Calu3 (cell line): ENCODE results near the gene DPEP1. TPM values are rescaled to one million over a fixed set of nuclear protein-coding genes. Genes with fewer than 3 reads are reported as not detected.
"Not testable (repeated sequence)": the region's sequence is repeated elsewhere in the genome, so short reads cannot be mapped to it uniquely, and the experiment has no call there.

Experiments used
- BruUV-seq: library from RNA; stranded (reverse); fragments of 400-500 nt; replicated peaks from 2 replicates; lab custom pipeline; 2021; lab: Mats Ljungman, UMichigan
- CTCF ChIA-PET: fragments of 300-600 bp; sonication (Branson Sonifier 250); formaldehyde crosslinking; loops from one replicate; lab custom pipeline; 2022; ENCODE audit warnings: antibody characterized with exemption; lab: Charles Lee
- DNase-seq: peaks from one replicate; pipeline ENCODE4 v3.0.0; 2022
- H3K27ac Mint-ChIP-seq: one replicate; pipeline ENCODE4 v1.8.0; 2022; ENCODE audit warnings: mixed read lengths; ENCODE audit not compliant: unreplicated experiment
- H3K27me3 Mint-ChIP-seq: one replicate; pipeline ENCODE4 v1.8.0; 2022; ENCODE audit warnings: mixed read lengths; ENCODE audit not compliant: unreplicated experiment
- H3K36me3 Mint-ChIP-seq: one replicate; pipeline ENCODE4 v1.8.0; 2022; ENCODE audit warnings: mild to moderate bottlenecking, moderate library complexity, mixed read lengths; ENCODE audit not compliant: insufficient read depth, unreplicated experiment
- H3K4me1 Mint-ChIP-seq: one replicate; pipeline ENCODE4 v1.8.0; 2022; ENCODE audit warnings: mild to moderate bottlenecking, low read depth, mixed read lengths; ENCODE audit not compliant: unreplicated experiment
- H3K4me3 Mint-ChIP-seq: one replicate; pipeline ENCODE4 v1.8.0; 2022; ENCODE audit warnings: mild to moderate bottlenecking, low read depth, moderate library complexity, mixed read lengths; ENCODE audit not compliant: unreplicated experiment
- H3K9me3 Mint-ChIP-seq: one replicate; pipeline ENCODE4 v1.8.0; 2022; ENCODE audit warnings: low read depth, mixed read lengths; ENCODE audit not compliant: unreplicated experiment
- CTCF ChIP-seq: fragments of 200-600 bp; IDR thresholded peaks from one replicate; pipeline ENCODE4 v1.8.0; 2022; ENCODE audit warnings: antibody characterized with exemption; ENCODE audit not compliant: unreplicated experiment
- intact Hi-C: fragments of 100-400 bp; cut with micrococcal nuclease; formaldehyde crosslinking; loops from one replicate; pipeline ENCODE4 v1.10.0; 2022; ENCODE audit not compliant: unreplicated experiment
- total RNA-seq: library from RNA; stranded (reverse); gene quantifications from 2 replicates; pipeline ENCODE4 v1.2.3, GENCODE V29; 2022

Gene DPEP1
- total RNA-seq, 1 experiment from 2014 or later: not detected

- no peak for TF ChIP-seq CTCF
- Mint-ChIP-seq H3K36me3 (peaks cover 63% of the 10 kb centered on the region), H3K27ac (no peak overlapping the region), H3K27me3 (no peaks in the 10 kb centered on the region), H3K4me1 (peaks cover 13% of the 10 kb centered on the region), H3K4me3 (no peak overlapping the region), H3K9me3 (peaks cover under 1% of the 10 kb centered on the region)
- intact Hi-C loops: no loop called here
- CTCF ChIA-PET: no interaction called here
- BruUV-seq: no TSS peak
- DNase-seq: no peak
Observed at GRCh38 chr16:89661215-89661614, 47.8 kb downstream of the DPEP1 start.

GRCh38 chr16:89664238-89664637 is 50.8 kb downstream of the DPEP1 start:
- intact Hi-C loops, CTCF ChIA-PET, BruUV-seq, H3K4me3 Mint-ChIP-seq, H3K4me1 Mint-ChIP-seq, H3K9me3 Mint-ChIP-seq, DNase-seq, H3K27me3 Mint-ChIP-seq, H3K27ac Mint-ChIP-seq: not testable (repeated sequence)
- peaks cover 33% of the 10 kb centered on the region for H3K36me3 Mint-ChIP-seq

DNA sequence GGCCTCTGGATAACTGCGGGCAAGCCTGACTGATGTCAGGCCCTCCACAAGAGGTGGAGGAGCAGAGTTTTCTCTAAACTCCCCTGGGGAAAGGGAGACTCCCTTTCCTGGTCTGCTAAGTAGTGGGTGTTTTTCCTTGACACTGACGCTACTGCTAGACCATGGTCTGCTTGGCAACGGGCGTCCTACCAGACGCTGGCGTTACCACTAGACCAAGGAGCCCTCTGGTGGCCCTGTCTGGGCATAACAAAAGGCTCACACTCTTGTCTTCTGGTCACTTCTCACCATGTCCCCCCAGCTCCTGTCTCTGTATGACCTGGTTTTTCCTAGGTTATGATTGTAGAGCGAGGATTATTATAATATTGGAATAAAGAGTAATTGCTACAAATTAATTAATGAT is 53.6 kb downstream of the DPEP1 start:
- CTCF ChIA-PET, H3K27ac Mint-ChIP-seq, intact Hi-C loops, H3K9me3 Mint-ChIP-seq, H3K4me3 Mint-ChIP-seq, DNase-seq, BruUV-seq, H3K4me1 Mint-ChIP-seq, H3K27me3 Mint-ChIP-seq: not testable (repeated sequence)
- H3K36me3 Mint-ChIP-seq: peaks cover 24% of the 10 kb centered on the region

- BruUV-seq: no TSS peak
- no peak overlapping the region for H3K4me3 Mint-ChIP-seq
- peaks cover 24% of the 10 kb centered on the region for H3K36me3 Mint-ChIP-seq
- CTCF ChIA-PET: no interaction called here
- DNase-seq: no peak
- intact Hi-C loops: no loop called here
- no peak for TF ChIP-seq CTCF
- H3K4me1 Mint-ChIP-seq: no peaks in the 10 kb centered on the region
- no peak overlapping the region for H3K27ac Mint-ChIP-seq
- H3K9me3 Mint-ChIP-seq: peaks cover 6% of the 10 kb centered on the region
- H3K27me3 Mint-ChIP-seq: no peaks in the 10 kb centered on the region
Observed at GRCh38 chr16:89667633-89668032, 54.2 kb downstream of the DPEP1 start.

GRCh38 chr16:89668790-89669158 is 55.3 kb downstream of the DPEP1 start:
- TF ChIP-seq CTCF: no peak
- no peaks in the 10 kb centered on the region for H3K27me3 Mint-ChIP-seq
- no peak overlapping the region for H3K4me3 Mint-ChIP-seq
- no peak overlapping the region for H3K27ac Mint-ChIP-seq
- peaks cover 14% of the 10 kb centered on the region for H3K36me3 Mint-ChIP-seq
- DNase-seq: no peak
- intact Hi-C loops: no loop called here
- BruUV-seq: no TSS peak
- CTCF ChIA-PET: no interaction called here
- H3K9me3 Mint-ChIP-seq: peaks cover 6% of the 10 kb centered on the region
- H3K4me1 Mint-ChIP-seq: no peaks in the 10 kb centered on the region
